Esophagus squamous epithelium (tissue), 5 donors: Measurements from ENCODE around the gene AP3B1. TPM values are rescaled to one million over a fixed set of nuclear protein-coding genes. Genes with fewer than 3 reads are reported as not detected.

Source experiments
- DNase-seq: peaks from one replicate; lab custom pipeline; 2025; lab: John Stamatoyannopoulos, UW
- H3K27ac ChIP-seq, 4 donors: fragments of 200-600 bp; sonication (generic); one replicate each; pipeline ENCODE4 v1.5.1; 2016 to 2019; ENCODE audit warnings: mild to moderate bottlenecking in 1 of 4
- H3K27me3 ChIP-seq, 4 donors: fragments of 200-600 bp; sonication (generic); 1 replicate in 3 of 4; 2 replicates in 1 of 4; pipeline versions ENCODE4 v1.5.1 to v1.6.0; 2017 to 2021; ENCODE audit warnings: antibody characterized with exemption in 1 of 4
- H3K36me3 ChIP-seq, 3 donors: fragments of 200-600 bp; sonication (generic); one replicate each; pipeline ENCODE4 v1.5.1; 2016 to 2019
- H3K4me1 ChIP-seq, 3 donors: fragments of 200-600 bp; sonication (generic); one replicate each; pipeline ENCODE4 v1.5.1; 2017 to 2019
- H3K4me3 ChIP-seq, 4 donors: fragments of 200-600 bp; sonication (generic); 1 replicate in 3 of 4; 2 replicates in 1 of 4; pipeline ENCODE4 v1.5.1; 2016 to 2019; ENCODE audit warnings: mild to moderate bottlenecking in 2 of 4, moderate library complexity in 1 of 4
- H3K9me3 ChIP-seq, 3 donors: fragments of 200-600 bp; sonication (generic); one replicate each; pipeline ENCODE4 v1.5.1; 2016 to 2019
- CTCF ChIP-seq, 6 experiments: fragments of 450-650 bp in 4 of 6; fragments of 200-600 bp in 2 of 6; sonication (generic) in 2 of 6; IDR thresholded peaks; one replicate each; pipeline ENCODE4 v1.5.1; 2016 to 2019; ENCODE audit warnings: antibody characterized with exemption in 6 of 6, mild to moderate bottlenecking in 4 of 6, moderate library complexity in 4 of 6
- POLR2A ChIP-seq, 4 donors: fragments of 450-650 bp; IDR thresholded peaks; one replicate each; pipeline ENCODE4 v1.6.1; 2017; ENCODE audit warnings: antibody characterized with exemption in 4 of 4, mild to moderate bottlenecking in 4 of 4, moderate library complexity in 3 of 4
- WGBS, 2 donors: methylation state at CpG; one replicate each; pipeline ENCODE4 v1.1.5; 2018; 5-methylcytosine and 5-hydroxymethylcytosine counted together
- intact Hi-C: fragments of 100-400 bp; cut with DNase I; formaldehyde crosslinking; loops from one replicate; pipeline ENCODE4 v1.15.0; 2022
- total RNA-seq, 4 donors: library from RNA; depleted of rRNA; stranded (reverse); fragments of >200 nt; gene quantifications; one replicate each; pipeline ENCODE4 v1.1.0, GENCODE V29; 2016
- donor health status: DM: yes; HTN: yes; CAD: no.

Gene AP3B1
- total RNA-seq, 4 donors from 2014 or later: 30.7 to 48.5 (median 41.9) TPM

DNA sequence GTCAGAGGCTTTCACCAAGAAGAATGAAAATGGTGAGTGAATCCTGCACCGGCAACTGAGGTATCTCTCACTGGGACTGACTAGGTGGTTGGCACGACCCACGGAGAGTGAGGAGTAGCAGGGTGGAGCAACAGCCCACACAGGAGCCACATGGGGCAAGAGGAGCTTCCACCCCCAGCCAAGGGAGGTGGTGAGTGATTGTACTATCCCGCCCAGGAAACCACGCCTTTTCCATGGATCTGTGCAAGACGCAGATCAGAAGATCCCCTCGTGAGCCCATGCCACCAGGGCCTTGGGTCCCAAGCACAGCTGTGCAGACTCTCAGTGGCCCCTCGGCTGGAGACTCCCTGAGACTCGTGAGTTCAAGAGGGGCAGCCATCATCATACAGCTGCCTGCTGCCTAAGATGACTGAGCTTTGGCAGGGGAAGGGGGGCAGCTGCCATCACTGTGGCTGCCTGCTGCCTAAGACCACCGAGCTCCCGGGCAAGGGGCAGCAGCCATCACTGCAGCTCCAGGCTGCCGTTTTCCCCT lies 229.5 kb downstream of the AP3B1 start:
- H3K9me3 ChIP-seq: peaks cover 0 to 12% (median 4%) of the 10 kb centered on the region in 3 donors
- no peaks in the 10 kb centered on the region for H3K27me3 ChIP-seq
- intact Hi-C loops: no loop called here
- TF ChIP-seq POLR2A (IDR thresholded peaks at IDR 0.05): no peak
- no peak for TF ChIP-seq CTCF (IDR thresholded peaks at IDR 0.05)
- no peak overlapping the region for H3K4me3 ChIP-seq
- 81 to 85% methylated on average over 3 to 6 of the region's 12 CpGs for WGBS, 2 donors
- H3K27ac ChIP-seq: no peak overlapping the region
- no peaks in the 10 kb centered on the region for H3K4me1 ChIP-seq
- H3K36me3 ChIP-seq: peaks cover 0 to 17% (median 0%) of the 10 kb centered on the region in 3 donors
- DNase-seq: no peak

GRCh38 chr5:78063495-78063894 lies 231.0 kb downstream of the AP3B1 start:
- Histone ChIP-seq H3K27ac (no peak overlapping the region), H3K9me3 (peaks cover 0 to 12% (median 4%) of the 10 kb centered on the region in 3 donors), H3K27me3 (no peaks in the 10 kb centered on the region), H3K4me1 (no peaks in the 10 kb centered on the region), H3K36me3 (peaks cover 0 to 17% (median 0%) of the 10 kb centered on the region in 3 donors), H3K4me3 (no peak overlapping the region)
- intact Hi-C loops: no loop called here
- DNase-seq: no peak
- TF ChIP-seq POLR2A (IDR thresholded peaks at IDR 0.05): no peak
- TF ChIP-seq CTCF (IDR thresholded peaks at IDR 0.05): no peak
- 93 to 100% methylated on average over 2 of the region's 2 CpGs for WGBS, 2 donors

DNA sequence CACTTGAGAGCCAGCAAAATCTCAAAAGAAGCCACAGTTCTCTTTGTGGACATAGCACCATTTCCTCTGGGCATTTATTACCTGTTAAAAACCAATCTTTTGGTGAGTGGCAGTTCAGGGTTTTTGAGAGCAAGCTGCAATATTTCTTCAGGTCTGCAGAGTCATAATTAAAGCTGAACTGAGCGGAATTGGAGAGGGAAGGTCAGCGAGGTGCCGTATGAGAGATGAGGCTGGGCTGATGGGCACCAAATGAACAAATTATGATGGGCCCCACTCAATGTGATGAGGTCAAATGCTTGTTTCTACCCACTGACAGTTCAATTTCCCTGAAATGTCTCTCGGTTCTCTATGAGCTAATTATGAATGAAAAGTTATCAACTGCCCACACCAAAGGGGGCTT lies 231.9 kb downstream of the AP3B1 start:
- H3K4me1 ChIP-seq: no peaks in the 10 kb centered on the region
- no peak for TF ChIP-seq CTCF (IDR thresholded peaks at IDR 0.05)
- no peak for TF ChIP-seq POLR2A (IDR thresholded peaks at IDR 0.05)
- WGBS, 2 donors: 83 to 84% methylated on average over 4 of the region's 4 CpGs
- no peak overlapping the region for H3K27ac ChIP-seq
- H3K27me3 ChIP-seq: no peaks in the 10 kb centered on the region
- intact Hi-C loops: no loop called here
- peaks cover 0 to 4% (median 0%) of the 10 kb centered on the region in 3 donors for H3K9me3 ChIP-seq
- peaks cover 0 to 11% (median 0%) of the 10 kb centered on the region in 3 donors for H3K36me3 ChIP-seq
- no peak for DNase-seq
- H3K4me3 ChIP-seq: no peak overlapping the region

DNA sequence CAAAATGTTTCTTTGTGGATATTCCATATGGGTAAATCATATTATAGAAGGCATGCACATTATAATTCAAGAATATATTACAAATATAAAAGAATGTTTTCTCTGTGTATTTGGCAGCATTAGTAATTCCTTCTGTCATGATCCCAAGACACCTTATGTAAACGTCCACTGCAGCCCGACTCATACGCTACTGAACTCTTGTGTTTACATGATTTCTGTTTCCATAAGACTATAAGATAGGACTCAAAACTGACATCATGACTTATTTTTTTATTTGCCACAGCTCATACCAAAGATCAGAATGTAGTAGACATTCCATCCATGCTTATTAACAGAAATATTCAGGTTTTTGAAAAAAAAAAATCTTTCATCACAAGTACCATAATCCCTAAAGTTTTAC lies 234.1 kb downstream of the AP3B1 start:
- no peaks in the 10 kb centered on the region for H3K27me3 ChIP-seq
- no peaks in the 10 kb centered on the region for H3K9me3 ChIP-seq
- no peak for DNase-seq
- peaks cover 0 to 3% (median 0%) of the 10 kb centered on the region in 3 donors for H3K36me3 ChIP-seq
- no peaks in the 10 kb centered on the region for H3K4me1 ChIP-seq
- intact Hi-C loops: no loop called here
- 72 to 82% methylated on average over 3 of the region's 3 CpGs for WGBS, 2 donors
- no peak overlapping the region for H3K27ac ChIP-seq
- H3K4me3 ChIP-seq: no peak overlapping the region
- TF ChIP-seq CTCF (IDR thresholded peaks at IDR 0.05): no peak
- TF ChIP-seq POLR2A (IDR thresholded peaks at IDR 0.05): no peak

- intact Hi-C loops: no loop called here
These were observed 235.9 kb downstream of the AP3B1 start for GRCh38 chr5:78058625-78059024.

More at GRCh38 chr5:78058625-78059024, 235.9 kb downstream of the AP3B1 start:
- DNase-seq: no peak
- Histone ChIP-seq H3K4me1 (no peaks in the 10 kb centered on the region), H3K27ac (no peak overlapping the region), H3K4me3 (no peak overlapping the region), H3K27me3 (no peaks in the 10 kb centered on the region), H3K36me3 (no peaks in the 10 kb centered on the region), H3K9me3 (no peaks in the 10 kb centered on the region)
- TF ChIP-seq CTCF (IDR thresholded peaks at IDR 0.05) (no peak), POLR2A (IDR thresholded peaks at IDR 0.05) (no peak)
- 97% methylated on average over 2 of the region's 2 CpGs for WGBS, 2 donors
